GM12874 (cell line): ENCODE results near the gene NSG1.

Experiments
- TF ChIP-seq, protein P1 (sequence below): IDR thresholded peaks from 2 replicates; pipeline ENCODE4 v1.5.1; 2011; ENCODE audit warnings: low read depth, mild to moderate bottlenecking, control low read depth, low read length, moderate library complexity; ENCODE audit not compliant: insufficient read depth

NSG1 gene

DNA sequence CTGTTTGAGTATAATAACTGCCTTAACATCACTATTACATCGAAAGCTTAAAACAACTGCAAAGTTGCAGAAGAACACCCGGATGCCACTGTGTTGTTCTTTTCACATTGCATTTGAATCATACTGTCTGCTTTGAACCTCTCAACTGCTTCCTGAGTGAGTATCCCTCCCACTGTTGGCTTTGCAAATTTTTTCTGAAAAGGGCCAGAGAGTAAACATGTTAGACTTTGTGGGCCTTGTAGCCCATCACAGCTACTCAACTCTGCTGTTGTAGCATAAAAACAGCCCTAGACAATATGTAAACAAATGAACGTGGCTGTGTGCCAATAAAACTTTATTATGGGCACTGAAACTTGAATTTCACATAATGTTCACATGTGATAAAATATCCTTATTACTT is 76.1 kb downstream of the NSG1 start:
- TF ChIP-seq, protein P1, sequence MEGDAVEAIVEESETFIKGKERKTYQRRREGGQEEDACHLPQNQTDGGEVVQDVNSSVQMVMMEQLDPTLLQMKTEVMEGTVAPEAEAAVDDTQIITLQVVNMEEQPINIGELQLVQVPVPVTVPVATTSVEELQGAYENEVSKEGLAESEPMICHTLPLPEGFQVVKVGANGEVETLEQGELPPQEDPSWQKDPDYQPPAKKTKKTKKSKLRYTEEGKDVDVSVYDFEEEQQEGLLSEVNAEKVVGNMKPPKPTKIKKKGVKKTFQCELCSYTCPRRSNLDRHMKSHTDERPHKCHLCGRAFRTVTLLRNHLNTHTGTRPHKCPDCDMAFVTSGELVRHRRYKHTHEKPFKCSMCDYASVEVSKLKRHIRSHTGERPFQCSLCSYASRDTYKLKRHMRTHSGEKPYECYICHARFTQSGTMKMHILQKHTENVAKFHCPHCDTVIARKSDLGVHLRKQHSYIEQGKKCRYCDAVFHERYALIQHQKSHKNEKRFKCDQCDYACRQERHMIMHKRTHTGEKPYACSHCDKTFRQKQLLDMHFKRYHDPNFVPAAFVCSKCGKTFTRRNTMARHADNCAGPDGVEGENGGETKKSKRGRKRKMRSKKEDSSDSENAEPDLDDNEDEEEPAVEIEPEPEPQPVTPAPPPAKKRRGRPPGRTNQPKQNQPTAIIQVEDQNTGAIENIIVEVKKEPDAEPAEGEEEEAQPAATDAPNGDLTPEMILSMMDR, result no peak
